GM21825 (cell line): ENCODE data around the gene IFNA17.
"Not testable (repeated sequence)": the region's sequence is repeated elsewhere in the genome, so short reads cannot be mapped to it uniquely, and the experiment has no call there.

Experiments used
- ATAC-seq: cut with Tn5 transposase; IDR thresholded peaks from one replicate; pipeline ENCODE4 v1.9.1; 2021; ENCODE audit warnings: mild to moderate bottlenecking, moderate library complexity; ENCODE audit not compliant: unreplicated experiment

IFNA17 gene

DNA sequence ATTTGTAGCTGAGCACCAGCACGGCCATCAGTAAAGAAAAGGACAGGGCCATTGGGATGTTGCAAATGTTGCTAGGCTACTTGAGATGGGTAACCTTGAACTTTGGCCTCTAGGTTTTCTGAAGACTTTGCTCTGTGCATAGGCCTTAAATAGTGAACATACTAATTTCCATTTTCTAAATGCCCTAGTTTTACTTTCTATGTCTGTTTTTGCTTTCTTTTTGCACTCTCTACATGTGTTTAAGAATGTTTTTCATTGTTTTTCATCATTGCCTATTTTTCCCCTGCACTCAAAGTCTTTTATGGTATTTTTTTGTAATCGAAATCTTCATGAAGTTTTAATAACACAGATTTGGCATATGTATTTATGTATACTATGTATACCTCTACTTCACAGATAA is at the start of gene IFNA17:
Gene IFNA17 (minus strand): TSS at position 101 of the 400 bp plus-strand sequence. CDS start 49 bp downstream, at position 52.
- no peak for ATAC-seq

DNA sequence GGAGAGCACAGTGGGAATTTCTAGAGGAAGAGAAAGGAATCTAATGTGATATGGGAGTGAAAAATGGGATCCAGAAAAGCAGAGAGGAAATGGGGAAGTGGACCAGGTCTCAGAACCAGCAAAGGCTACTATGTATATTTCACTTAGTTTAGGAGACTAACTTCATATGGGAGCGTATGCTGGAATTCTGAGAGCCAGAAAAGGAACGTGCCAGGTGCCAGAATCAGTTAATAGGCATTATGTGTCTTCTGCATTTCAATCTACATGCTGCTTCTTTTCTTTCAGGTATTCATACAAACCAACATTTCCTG is 40.3 kb upstream of the IFNA17 start:
- ATAC-seq, result no peak

DNA sequence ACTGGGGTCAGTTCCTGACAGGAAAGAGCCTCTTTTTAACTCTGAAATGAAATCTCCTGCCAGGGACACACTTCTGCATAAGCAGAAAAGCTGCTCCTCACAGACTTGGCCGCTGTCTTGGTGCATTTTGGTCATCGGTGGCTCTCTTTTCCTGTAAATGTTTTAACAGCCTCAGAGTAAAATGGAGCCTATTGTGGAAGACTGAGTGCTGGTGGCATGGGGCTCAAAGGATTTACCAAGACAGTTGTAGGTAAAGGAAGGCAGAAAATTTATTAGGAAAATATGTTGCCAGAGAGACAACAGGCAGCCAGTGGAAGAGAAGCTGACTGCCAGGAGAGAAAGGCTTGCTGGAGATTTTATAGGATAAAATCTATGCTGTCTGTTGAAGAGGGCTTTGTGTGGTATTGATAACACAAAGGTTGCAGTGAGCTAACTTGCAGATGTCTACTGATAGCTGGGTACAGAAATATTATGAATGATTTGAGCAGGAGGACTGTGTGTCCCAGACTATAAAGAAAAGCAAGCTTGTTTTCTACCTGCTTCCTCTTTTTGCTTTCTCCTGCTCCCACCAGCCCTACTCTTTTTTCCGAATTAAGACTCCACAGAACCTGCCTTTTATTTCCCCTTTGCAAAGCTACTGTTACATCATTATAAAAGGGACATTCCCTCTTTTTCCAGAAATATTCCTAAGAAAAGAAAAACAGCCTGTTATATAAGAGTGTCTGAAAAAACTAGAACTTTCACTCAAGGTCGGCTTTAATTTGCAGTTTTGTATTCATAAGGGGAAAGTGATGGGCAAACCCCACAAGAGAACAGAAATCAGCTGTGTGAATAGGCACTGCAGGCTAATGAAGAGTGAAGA is 39.7 kb upstream of the IFNA17 start:
- peak; percentile 74 for ATAC-seq

DNA sequence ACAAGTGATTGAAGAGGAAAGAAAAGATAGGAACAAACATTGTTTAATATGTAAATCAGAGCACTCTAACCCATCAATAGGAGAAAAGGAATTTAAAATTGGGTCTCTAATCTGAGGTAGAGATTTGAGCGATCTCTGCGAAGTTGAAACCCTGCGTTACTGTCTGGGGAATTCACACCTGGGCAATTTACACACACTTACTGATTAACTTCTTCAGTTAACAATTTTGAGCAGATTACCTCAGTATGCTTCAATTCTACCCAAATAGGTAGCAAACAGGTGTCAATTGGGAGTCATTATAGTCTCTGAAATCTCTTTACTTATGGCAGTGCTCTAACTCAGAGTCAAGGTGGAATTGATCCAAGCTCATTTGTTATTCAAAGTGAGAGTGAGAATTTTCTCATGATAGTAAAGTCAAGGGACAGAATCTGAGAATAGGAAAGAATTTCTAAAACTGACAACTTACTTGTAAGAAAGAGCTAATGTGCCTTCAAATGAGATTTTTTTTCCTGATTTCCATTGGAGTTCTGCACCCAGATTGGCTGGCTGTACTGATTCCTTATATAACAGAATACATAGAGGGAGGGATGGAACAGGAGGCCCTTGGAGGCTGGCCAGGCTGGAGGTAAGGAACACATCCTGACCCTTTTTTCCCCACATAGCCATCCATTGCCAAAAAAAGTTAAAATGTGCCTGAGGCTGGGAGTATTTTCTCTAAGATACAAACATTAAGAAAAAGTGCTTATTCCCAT is 38.9 kb upstream of the IFNA17 start:
- no peak for ATAC-seq

- no peak for ATAC-seq
These were observed 37.6 kb upstream of the IFNA17 start for GRCh38 chr9:21265421-21266189.

DNA sequence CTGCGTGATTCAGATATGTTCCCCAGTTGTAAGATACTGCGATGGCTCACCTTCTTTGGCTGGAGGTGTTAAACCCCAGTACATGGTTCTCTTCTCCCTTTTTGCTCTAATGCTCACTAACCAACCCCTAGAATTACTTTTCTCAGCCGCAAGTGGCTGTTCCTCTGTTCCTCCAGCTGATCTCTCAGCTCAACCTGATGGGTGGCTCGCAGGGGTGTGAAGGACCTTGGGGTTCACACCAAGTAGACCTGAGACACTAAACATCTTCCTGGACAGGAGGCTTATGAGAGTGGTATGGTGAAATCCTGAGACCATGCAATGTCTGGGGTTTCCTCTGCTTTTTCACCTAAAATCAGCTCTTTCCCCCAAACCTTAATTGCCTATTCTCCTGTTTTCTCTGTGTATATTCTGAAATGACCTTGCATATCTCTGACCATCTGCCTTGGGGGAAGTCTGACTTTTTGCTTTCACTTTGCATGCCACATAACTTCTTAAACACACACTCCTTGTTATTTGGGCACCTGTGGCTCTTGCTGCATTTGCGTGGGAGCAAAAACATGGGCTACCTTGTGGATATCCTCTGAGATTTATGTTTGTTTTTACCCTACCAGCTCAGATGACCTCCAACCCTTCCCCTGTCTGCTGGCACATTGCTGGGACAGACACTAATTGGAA is 27.7 kb upstream of the IFNA17 start:
- ATAC-seq, result no peak

- ATAC-seq, result peak; percentile 73
These were observed 24.9 kb upstream of the IFNA17 start for GRCh38 chr9:21252721-21253547.

- no peak for ATAC-seq
These were observed 23.6 kb upstream of the IFNA17 start for GRCh38 chr9:21251638-21252037.

- ATAC-seq, result no peak
These were observed 23.2 kb upstream of the IFNA17 start for GRCh38 chr9:21251190-21251589.

- ATAC-seq, result no peak
These were observed 16.8 kb upstream of the IFNA17 start for GRCh38 chr9:21244836-21245235.

DNA sequence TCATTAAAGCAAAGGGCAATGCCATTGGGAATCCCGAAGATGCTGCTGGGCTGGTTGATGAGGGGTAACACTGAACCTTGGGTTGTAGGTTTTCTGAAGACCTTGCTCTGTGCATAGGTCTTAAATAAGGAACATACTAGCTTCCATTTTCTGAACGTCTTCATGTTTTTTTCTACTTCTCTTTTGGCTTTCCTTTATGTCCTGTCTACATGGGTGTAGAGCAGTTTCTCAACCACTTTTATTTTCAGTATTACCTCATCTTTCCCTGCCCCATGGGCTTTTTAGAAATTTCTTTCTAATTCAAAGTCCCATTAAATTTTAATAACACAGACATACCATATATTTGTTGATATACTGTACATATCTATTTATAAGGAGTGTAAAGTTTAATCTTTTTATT is 11.9 kb upstream of the IFNA17 start, which contains the start of gene IFNA14:
Gene IFNA14 (minus strand): TSS at position 95 of the 400 bp plus-strand sequence. CDS start 70 bp downstream, at position 25.
- no peak for ATAC-seq

- ATAC-seq, result not testable (repeated sequence)
These were observed 8.3 kb upstream of the IFNA17 start for GRCh38 chr9:21236360-21236714.

DNA sequence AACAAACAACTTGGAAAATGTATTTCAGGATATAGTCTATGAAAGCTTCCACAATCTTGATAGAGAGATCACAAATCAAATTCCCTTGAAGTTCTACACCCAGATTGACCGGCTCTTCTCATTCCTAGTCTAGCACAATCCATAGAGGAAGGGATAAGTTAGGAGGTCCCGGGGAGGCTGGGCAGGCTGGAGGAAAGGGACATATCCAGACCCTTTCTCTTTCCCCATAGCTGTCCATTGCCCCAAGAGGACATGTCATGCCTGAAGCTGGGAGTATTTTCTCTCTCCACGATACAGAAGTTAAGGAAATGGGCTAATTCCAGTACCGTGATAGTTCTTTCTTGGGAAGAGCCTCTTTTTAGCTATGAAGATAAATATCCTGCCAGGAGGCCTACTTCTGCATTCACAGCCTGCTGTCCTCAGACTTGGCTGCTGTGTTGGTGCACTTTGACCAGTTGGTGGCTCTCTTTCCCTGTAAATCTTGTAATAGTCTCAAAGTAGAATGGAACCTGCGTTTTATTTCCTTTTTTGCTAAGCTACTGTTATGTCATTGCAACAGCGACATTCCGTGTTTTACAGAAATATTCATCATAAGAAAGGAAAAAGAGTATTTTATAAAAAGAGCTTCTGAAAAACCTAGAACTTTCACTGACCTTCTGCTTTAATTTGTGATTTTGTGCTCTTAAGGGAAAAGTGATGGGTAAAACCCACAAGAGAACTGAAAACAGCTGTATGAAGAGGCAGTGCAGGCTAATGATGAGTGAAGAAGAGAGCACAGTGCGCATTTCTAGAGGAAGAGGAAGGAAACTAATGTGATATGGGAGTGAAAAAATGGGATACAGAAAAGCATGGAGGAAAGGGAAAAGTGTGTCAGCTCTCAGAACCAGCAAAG is 7.7 kb upstream of the IFNA17 start:
- ATAC-seq, result peak; percentile 84

GRCh38 chr9:21234153-21234687 is 6.2 kb upstream of the IFNA17 start:
- no peak for ATAC-seq

GRCh38 chr9:21233258-21233657 is 5.2 kb upstream of the IFNA17 start:
- no peak for ATAC-seq

- ATAC-seq, result not testable (repeated sequence)
These were observed 10.8 kb downstream of the IFNA17 start, which contains the start of gene IFNA16 for GRCh38 chr9:21217211-21217610. IFNA16 (minus strand) TSS chr9:21217311; CDS start chr9:21217305, 6 bp downstream.

GRCh38 chr9:21213411-21214326 is 14.4 kb downstream of the IFNA17 start:
- peak; percentile 67 for ATAC-seq
